B cell (primary cell): ENCODE measurements around the gene PIGW.

Source experiments
- CTCF ChIP-seq: fragments of 200-600 bp; IDR thresholded peaks from one replicate; pipeline ENCODE4 v1.8.0; 2022; ENCODE audit warnings: antibody characterized with exemption, mild to moderate bottlenecking
- EZH2 ChIP-seq: IDR thresholded peaks from 2 replicates; pipeline ENCODE4 v1.6.1; 2012; ENCODE audit warnings: borderline replicate concordance, low read depth, mild to moderate bottlenecking, moderate library complexity, low read length; ENCODE audit not compliant: insufficient read depth, poor library complexity, severe bottlenecking

- no peak for TF ChIP-seq CTCF
- no peak for TF ChIP-seq EZH2
Observed at GRCh38 chr17:36553459-36553858, 18.7 kb downstream of the PIGW start.
